HepG2 (cell line): ENCODE data around the gene ZNF132. TPM values are rescaled to one million over a fixed set of nuclear protein-coding genes. Genes with fewer than 3 reads are reported as not detected.

Experiments
- DNMT3B ChIP-seq: conservative IDR thresholded peaks from 2 replicates; pipeline ENCODE4 v1.6.1; 2016; ENCODE audit warnings: missing biosample characterization, control low read depth
- MIER3 ChIP-seq: IDR thresholded peaks from 2 replicates; pipeline ENCODE4 v1.6.1; 2016; ENCODE audit warnings: missing compliant biosample characterization, borderline replicate concordance
- RAD21 ChIP-seq: fragments of 450-650 bp; formaldehyde crosslinking; IDR thresholded peaks from 2 replicates; pipeline ENCODE4 v1.5.0; 2020; ENCODE audit warnings: mild to moderate bottlenecking
- SALL1 ChIP-seq: sonication (generic); formaldehyde crosslinking; IDR thresholded peaks from 2 replicates; pipeline ENCODE4 v1.8.0; 2022; ENCODE audit warnings: mild to moderate bottlenecking, missing genetic modification reagents
- SRSF4 ChIP-seq: fragments of 200-400 bp; formaldehyde crosslinking; IDR thresholded peaks from one replicate; pipeline ENCODE4 v1.6.1; 2018; ENCODE audit warnings: mild to moderate bottlenecking, low read depth, low read length, moderate library complexity; ENCODE audit not compliant: poor library complexity, severe bottlenecking
- ZNF562 ChIP-seq: sonication (generic); formaldehyde crosslinking; IDR thresholded peaks from 2 replicates; pipeline ENCODE4 v1.8.0; 2022; ENCODE audit warnings: missing genetic modification reagents, borderline replicate concordance
- ZNF747 ChIP-seq: sonication (generic); formaldehyde crosslinking; IDR thresholded peaks from 2 replicates; pipeline ENCODE4 v1.8.1; 2023; ENCODE audit warnings: missing genetic modification reagents, mild to moderate bottlenecking, borderline replicate concordance
- ZNF772 ChIP-seq: sonication (generic); formaldehyde crosslinking; IDR thresholded peaks from 2 replicates; pipeline ENCODE4 v1.5.0; 2020; ENCODE audit warnings: mild to moderate bottlenecking, missing genetic modification reagents
- polyA plus RNA-seq, 8 experiments: library from polyadenylated mRNA; depleted of rRNA in 3 of 8; stranded (reverse) in 7 of 8; unstranded in 1 of 8; fragments of >200 nt; fragmentation: Illumina TruSeq in 4 of 8; extraction: Trizol in 4 of 8; gene quantifications; 2 replicates each; pipeline versions ENCODE4 v1.2.1 to v1.2.3, GENCODE V29; 2011 to 2016; ENCODE audit warnings: low read depth in 4 of 8, missing spikeins in 1 of 8, mixed read lengths in 1 of 8; ENCODE audit not compliant: insufficient read depth in 1 of 8
- total RNA-seq, 5 experiments: library from RNA; depleted of rRNA; stranded (reverse); fragments of >200 nt; fragmentation: Illumina TruSeq; extraction: Trizol; gene quantifications; 2 replicates each; pipeline ENCODE4 v1.2.3, GENCODE V29; 2016; ENCODE audit warnings: low read depth in 1 of 5
- TF ChIP-seq, protein P1 (sequence below): sonication (generic); formaldehyde crosslinking; IDR thresholded peaks from 2 replicates; pipeline ENCODE4 v1.4.0; 2020; ENCODE audit warnings: missing genetic modification reagents
- TF ChIP-seq, protein P2 (sequence below): sonication (generic); formaldehyde crosslinking; IDR thresholded peaks from 2 replicates; pipeline ENCODE4 v1.8.1; 2023; ENCODE audit warnings: missing genetic modification reagents, inconsistent platforms, borderline replicate concordance
- TF ChIP-seq, protein P3 (sequence below): sonication (generic); formaldehyde crosslinking; IDR thresholded peaks from 2 replicates; pipeline ENCODE4 v1.5.0; 2020; ENCODE audit warnings: mild to moderate bottlenecking, missing genetic modification reagents, borderline replicate concordance
- TF ChIP-seq, protein P4 (sequence below): sonication (generic); formaldehyde crosslinking; IDR thresholded peaks from 2 replicates; pipeline ENCODE4 v1.4.0; 2020; ENCODE audit warnings: missing genetic modification reagents; ENCODE audit errors: not compliant biosample characterization
- TF ChIP-seq, protein P5 (sequence below): sonication (generic); formaldehyde crosslinking; IDR thresholded peaks from 2 replicates; pipeline ENCODE4 v1.4.0; 2020; ENCODE audit warnings: low read depth, mild to moderate bottlenecking, missing genetic modification reagents

The ZNF132 gene
- total and polyA plus RNA-seq, 2 of the 13 experiments (the other 11 are each of a cell fraction or from before 2014, with no cell fraction given): not detected

DNA sequence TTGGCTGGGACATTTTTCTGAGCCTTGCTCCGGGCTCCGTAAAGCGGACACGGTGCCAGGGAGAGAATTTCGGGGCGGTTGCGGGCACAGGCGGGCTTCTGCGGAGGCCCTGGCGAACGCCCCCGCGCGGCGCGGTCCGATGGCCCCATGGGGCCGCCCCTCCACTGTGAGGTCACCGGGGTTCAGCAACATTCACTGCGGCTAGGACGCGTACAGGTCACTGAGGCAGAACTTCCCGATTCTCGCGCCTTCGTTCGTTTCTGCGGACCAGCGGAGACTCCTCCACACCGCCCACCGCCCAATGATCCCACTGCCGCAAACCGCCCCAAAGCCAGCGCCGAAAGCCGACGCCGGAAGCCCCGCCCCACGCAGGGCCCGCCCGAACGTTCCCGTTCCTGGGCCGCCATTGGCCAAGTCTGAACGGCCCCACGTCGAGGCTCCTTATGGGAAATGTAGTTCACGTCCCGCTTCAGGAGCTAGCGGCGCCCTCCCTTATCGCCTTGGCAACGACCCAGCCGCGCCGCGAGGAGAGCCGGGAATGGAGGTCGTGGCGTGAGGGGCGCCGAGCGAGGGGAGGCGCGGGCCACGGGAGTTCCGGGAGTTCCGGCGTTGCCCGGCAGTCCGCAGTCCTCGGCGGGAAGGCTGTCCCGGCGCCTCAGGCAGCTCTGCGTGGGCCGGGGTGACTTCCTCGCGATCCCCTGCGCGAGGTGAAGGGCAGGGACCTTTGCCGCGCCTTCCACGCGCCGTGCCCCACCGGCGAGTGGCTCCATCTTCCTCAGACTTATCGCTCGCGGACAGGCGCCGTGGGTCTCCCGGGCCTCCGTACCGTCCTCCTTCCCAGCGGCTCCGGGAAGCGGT lies 31.6 kb downstream of the ZNF132 start, which contains the start of gene ZNF584 (continued):
- TF ChIP-seq, protein P1, sequence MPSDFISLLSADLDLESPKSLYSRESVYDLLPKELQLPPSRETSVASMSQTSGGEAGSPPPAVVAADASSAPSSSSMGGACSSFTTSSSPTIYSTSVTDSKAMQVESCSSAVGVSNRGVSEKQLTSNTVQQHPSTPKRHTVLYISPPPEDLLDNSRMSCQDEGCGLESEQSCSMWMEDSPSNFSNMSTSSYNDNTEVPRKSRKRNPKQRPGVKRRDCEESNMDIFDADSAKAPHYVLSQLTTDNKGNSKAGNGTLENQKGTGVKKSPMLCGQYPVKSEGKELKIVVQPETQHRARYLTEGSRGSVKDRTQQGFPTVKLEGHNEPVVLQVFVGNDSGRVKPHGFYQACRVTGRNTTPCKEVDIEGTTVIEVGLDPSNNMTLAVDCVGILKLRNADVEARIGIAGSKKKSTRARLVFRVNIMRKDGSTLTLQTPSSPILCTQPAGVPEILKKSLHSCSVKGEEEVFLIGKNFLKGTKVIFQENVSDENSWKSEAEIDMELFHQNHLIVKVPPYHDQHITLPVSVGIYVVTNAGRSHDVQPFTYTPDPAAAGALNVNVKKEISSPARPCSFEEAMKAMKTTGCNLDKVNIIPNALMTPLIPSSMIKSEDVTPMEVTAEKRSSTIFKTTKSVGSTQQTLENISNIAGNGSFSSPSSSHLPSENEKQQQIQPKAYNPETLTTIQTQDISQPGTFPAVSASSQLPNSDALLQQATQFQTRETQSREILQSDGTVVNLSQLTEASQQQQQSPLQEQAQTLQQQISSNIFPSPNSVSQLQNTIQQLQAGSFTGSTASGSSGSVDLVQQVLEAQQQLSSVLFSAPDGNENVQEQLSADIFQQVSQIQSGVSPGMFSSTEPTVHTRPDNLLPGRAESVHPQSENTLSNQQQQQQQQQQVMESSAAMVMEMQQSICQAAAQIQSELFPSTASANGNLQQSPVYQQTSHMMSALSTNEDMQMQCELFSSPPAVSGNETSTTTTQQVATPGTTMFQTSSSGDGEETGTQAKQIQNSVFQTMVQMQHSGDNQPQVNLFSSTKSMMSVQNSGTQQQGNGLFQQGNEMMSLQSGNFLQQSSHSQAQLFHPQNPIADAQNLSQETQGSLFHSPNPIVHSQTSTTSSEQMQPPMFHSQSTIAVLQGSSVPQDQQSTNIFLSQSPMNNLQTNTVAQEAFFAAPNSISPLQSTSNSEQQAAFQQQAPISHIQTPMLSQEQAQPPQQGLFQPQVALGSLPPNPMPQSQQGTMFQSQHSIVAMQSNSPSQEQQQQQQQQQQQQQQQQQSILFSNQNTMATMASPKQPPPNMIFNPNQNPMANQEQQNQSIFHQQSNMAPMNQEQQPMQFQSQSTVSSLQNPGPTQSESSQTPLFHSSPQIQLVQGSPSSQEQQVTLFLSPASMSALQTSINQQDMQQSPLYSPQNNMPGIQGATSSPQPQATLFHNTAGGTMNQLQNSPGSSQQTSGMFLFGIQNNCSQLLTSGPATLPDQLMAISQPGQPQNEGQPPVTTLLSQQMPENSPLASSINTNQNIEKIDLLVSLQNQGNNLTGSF (CRISPR knock-in tag): no peak; the same call in 1 of the 2 replicates
- TF ChIP-seq ZNF772 (no peak), RAD21 (CRISPR knock-in tag) (peak; percentile 36; the same call in 1 of the 2 replicates), SALL1 (peak; percentile 67), DNMT3B (CRISPR knock-in tag) (no peak), ZNF747 (CRISPR knock-in tag) (0 out of 2 replicates have a peak, but pooled peaks have one; percentile 51), ZNF562 (CRISPR knock-in tag) (no peak), MIER3 (peak; percentile 52; the same call in 1 of the 2 replicates), SRSF4 (no peak)
- TF ChIP-seq, protein P2, sequence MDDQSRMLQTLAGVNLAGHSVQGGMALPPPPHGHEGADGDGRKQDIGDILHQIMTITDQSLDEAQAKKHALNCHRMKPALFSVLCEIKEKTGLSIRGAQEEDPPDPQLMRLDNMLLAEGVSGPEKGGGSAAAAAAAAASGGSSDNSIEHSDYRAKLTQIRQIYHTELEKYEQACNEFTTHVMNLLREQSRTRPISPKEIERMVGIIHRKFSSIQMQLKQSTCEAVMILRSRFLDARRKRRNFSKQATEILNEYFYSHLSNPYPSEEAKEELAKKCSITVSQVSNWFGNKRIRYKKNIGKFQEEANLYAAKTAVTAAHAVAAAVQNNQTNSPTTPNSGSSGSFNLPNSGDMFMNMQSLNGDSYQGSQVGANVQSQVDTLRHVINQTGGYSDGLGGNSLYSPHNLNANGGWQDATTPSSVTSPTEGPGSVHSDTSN (CRISPR knock-in tag): no peak
- TF ChIP-seq, protein P3, sequence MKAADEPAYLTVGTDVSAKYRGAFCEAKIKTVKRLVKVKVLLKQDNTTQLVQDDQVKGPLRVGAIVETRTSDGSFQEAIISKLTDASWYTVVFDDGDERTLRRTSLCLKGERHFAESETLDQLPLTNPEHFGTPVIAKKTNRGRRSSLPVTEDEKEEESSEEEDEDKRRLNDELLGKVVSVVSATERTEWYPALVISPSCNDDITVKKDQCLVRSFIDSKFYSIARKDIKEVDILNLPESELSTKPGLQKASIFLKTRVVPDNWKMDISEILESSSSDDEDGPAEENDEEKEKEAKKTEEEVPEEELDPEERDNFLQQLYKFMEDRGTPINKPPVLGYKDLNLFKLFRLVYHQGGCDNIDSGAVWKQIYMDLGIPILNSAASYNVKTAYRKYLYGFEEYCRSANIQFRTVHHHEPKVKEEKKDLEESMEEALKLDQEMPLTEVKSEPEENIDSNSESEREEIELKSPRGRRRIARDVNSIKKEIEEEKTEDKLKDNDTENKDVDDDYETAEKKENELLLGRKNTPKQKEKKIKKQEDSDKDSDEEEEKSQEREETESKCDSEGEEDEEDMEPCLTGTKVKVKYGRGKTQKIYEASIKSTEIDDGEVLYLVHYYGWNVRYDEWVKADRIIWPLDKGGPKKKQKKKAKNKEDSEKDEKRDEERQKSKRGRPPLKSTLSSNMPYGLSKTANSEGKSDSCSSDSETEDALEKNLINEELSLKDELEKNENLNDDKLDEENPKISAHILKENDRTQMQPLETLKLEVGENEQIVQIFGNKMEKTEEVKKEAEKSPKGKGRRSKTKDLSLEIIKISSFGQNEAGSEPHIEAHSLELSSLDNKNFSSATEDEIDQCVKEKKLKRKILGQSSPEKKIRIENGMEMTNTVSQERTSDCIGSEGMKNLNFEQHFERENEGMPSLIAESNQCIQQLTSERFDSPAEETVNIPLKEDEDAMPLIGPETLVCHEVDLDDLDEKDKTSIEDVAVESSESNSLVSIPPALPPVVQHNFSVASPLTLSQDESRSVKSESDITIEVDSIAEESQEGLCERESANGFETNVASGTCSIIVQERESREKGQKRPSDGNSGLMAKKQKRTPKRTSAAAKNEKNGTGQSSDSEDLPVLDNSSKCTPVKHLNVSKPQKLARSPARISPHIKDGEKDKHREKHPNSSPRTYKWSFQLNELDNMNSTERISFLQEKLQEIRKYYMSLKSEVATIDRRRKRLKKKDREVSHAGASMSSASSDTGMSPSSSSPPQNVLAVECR (CRISPR knock-in tag): peak; percentile 93
- TF ChIP-seq, protein P4, sequence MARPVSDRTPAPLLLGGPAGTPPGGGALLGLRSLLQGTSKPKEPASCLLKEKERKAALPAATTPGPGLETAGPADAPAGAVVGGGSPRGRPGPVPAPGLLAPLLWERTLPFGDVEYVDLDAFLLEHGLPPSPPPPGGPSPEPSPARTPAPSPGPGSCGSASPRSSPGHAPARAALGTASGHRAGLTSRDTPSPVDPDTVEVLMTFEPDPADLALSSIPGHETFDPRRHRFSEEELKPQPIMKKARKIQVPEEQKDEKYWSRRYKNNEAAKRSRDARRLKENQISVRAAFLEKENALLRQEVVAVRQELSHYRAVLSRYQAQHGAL (CRISPR knock-in tag): no peak
- TF ChIP-seq, protein P5, sequence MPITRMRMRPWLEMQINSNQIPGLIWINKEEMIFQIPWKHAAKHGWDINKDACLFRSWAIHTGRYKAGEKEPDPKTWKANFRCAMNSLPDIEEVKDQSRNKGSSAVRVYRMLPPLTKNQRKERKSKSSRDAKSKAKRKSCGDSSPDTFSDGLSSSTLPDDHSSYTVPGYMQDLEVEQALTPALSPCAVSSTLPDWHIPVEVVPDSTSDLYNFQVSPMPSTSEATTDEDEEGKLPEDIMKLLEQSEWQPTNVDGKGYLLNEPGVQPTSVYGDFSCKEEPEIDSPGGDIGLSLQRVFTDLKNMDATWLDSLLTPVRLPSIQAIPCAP: no peak
